Measurements from ENCODE around the gene HBA1. TPM values are rescaled to one million over a fixed set of nuclear protein-coding genes. Genes with fewer than 3 reads are reported as not detected.
"Not testable (repeated sequence)": the region's sequence is repeated elsewhere in the genome, so short reads cannot be mapped to it uniquely, and the experiment has no call there.

The HBA1 gene

DNA sequence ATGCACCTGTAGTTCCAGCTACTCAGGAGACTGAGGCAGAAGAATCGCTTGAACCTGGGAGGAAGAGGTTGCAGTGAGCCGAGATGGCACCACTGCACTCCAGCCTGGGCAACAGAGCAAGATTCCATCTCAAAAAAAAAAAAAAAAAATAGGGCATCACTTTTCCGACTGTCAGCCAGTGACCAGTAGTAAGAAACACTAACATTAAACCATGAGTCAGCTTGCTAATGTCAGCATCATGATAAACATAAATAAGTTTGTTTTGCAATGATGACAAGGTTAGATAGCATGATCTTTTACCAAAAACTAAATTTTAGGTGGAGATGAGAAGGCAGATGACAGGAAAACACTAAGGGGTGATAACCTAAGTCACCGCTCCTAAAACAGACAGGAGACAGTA, 32.9 kb downstream of the HBA1 start:
- WGBS (ENCODE audit: extremely low coverage, insufficient coverage, low lambda C conversion rate), result no CpG with 5 or more reads among the region's 4 CpGs
- not testable (repeated sequence) for H2BK15ac ChIP-seq (replicated peaks; ENCODE audit: low read depth); H3K23ac ChIP-seq (ENCODE audit: low read length); H3K4ac ChIP-seq (ENCODE audit: low read depth, low read length); H3K18ac ChIP-seq (ENCODE audit: low read length); H3K4me1 ChIP-seq (ENCODE audit: control insufficient read depth, low read depth, low read length); H2AK5ac ChIP-seq (ENCODE audit: low read length); H4K8ac ChIP-seq (ENCODE audit: low read depth, low read length); DNase-seq; H3K27me3 ChIP-seq (ENCODE audit: insufficient read depth, low read length, poor library complexity); H3K56ac ChIP-seq (ENCODE audit: low read length); H3K4me2 ChIP-seq (ENCODE audit: low read length); H3K9ac ChIP-seq (ENCODE audit: low read length); H2BK120ac ChIP-seq (ENCODE audit: low read depth, low read length); H3K27ac ChIP-seq (ENCODE audit: low read depth, low read length); H3K4me3 ChIP-seq (ENCODE audit: low read length); H4K5ac ChIP-seq (ENCODE audit: low read length); H2BK5ac ChIP-seq (ENCODE audit: low read length)
- Histone ChIP-seq H3K36me3 (ENCODE audit: control insufficient read depth, insufficient read depth, low read length) (peaks cover 18% of the 10 kb centered on the region), H3K79me2 (ENCODE audit: control insufficient read depth, insufficient read depth, low read length) (peaks cover 25% of the 10 kb centered on the region), H3K79me1 (ENCODE audit: low read length) (peaks cover 15% of the 10 kb centered on the region)

GRCh38 chr16:211631-212180, 35.2 kb downstream of the HBA1 start:
- not testable (repeated sequence) for H3K4me1 ChIP-seq (ENCODE audit: control insufficient read depth, low read depth, low read length); H2BK15ac ChIP-seq (replicated peaks; ENCODE audit: low read depth); H2AK5ac ChIP-seq (ENCODE audit: low read length); H3K56ac ChIP-seq (ENCODE audit: low read length); H3K23ac ChIP-seq (ENCODE audit: low read length); H2BK5ac ChIP-seq (ENCODE audit: low read length); H4K8ac ChIP-seq (ENCODE audit: low read depth, low read length); H4K5ac ChIP-seq (ENCODE audit: low read length); H3K27me3 ChIP-seq (ENCODE audit: insufficient read depth, low read length, poor library complexity); H3K27ac ChIP-seq (ENCODE audit: low read depth, low read length); H3K9ac ChIP-seq (ENCODE audit: low read length); H3K4ac ChIP-seq (ENCODE audit: low read depth, low read length); DNase-seq; H3K18ac ChIP-seq (ENCODE audit: low read length); H2BK120ac ChIP-seq (ENCODE audit: low read depth, low read length); H3K36me3 ChIP-seq (ENCODE audit: control insufficient read depth, insufficient read depth, low read length); H3K4me2 ChIP-seq (ENCODE audit: low read length); H3K79me1 ChIP-seq (ENCODE audit: low read length); H3K4me3 ChIP-seq (ENCODE audit: low read length)
- peaks cover 27% of the 10 kb centered on the region for H3K79me2 ChIP-seq (ENCODE audit: control insufficient read depth, insufficient read depth, low read length)
- no CpG with 5 or more reads among the region's 14 CpGs for WGBS (ENCODE audit: extremely low coverage, insufficient coverage, low lambda C conversion rate)

GRCh38 chr16:212999-213398, 36.5 kb downstream of the HBA1 start:
- no CpG with 5 or more reads among the region's 3 CpGs for WGBS (ENCODE audit: extremely low coverage, insufficient coverage, low lambda C conversion rate)
- H3K36me3 ChIP-seq (ENCODE audit: control insufficient read depth, insufficient read depth, low read length), result peaks cover 5% of the 10 kb centered on the region
- peaks cover 28% of the 10 kb centered on the region for H3K79me2 ChIP-seq (ENCODE audit: control insufficient read depth, insufficient read depth, low read length)
- H3K56ac ChIP-seq (ENCODE audit: low read length), result no peak overlapping the region
- H3K27ac ChIP-seq (ENCODE audit: low read depth, low read length), result no peak overlapping the region
- H3K9ac ChIP-seq (ENCODE audit: low read length), result no peak overlapping the region
- H2BK15ac ChIP-seq (replicated peaks; ENCODE audit: low read depth), result no peak overlapping the region
- H2BK5ac ChIP-seq (ENCODE audit: low read length), result no peak overlapping the region
- H3K23ac ChIP-seq (ENCODE audit: low read length), result no peak overlapping the region
- H4K5ac ChIP-seq (ENCODE audit: low read length), result no peak overlapping the region
- H3K79me1 ChIP-seq (ENCODE audit: low read length), result peaks cover 8% of the 10 kb centered on the region
- no peak overlapping the region for H4K8ac ChIP-seq (ENCODE audit: low read depth, low read length)
- H3K4me3 ChIP-seq (ENCODE audit: low read length), result no peak overlapping the region
- H2AK5ac ChIP-seq (ENCODE audit: low read length), result no peak overlapping the region
- DNase-seq, result no peak
- no peaks in the 10 kb centered on the region for H3K4me1 ChIP-seq (ENCODE audit: control insufficient read depth, low read depth, low read length)
- no peak overlapping the region for H3K4ac ChIP-seq (ENCODE audit: low read depth, low read length)
- H3K18ac ChIP-seq (ENCODE audit: low read length), result no peak overlapping the region
- H3K4me2 ChIP-seq (ENCODE audit: low read length), result no peak overlapping the region
- no peak overlapping the region for H2BK120ac ChIP-seq (ENCODE audit: low read depth, low read length)
- H3K27me3 ChIP-seq (ENCODE audit: insufficient read depth, low read length, poor library complexity), result no peaks in the 10 kb centered on the region

DNA sequence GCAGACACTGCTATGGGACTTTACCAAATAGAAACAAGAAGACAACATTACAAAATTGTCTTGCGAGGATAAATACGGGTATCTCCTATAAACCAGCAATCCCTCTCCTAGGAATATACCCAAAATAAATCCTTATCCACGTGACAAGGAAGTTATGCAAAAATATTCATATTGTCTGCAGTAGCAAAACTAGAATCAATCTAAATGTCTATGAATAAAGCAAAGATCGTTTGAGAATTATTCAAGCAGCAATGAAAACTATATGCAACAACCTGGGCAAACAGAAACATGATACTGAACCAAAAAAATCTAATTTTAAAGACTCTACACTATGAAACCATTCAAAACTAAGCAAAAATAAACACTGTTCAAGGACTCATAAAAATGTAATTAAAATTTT, 43.5 kb downstream of the HBA1 start:
- no CpG with 5 or more reads among the region's 4 CpGs for WGBS (ENCODE audit: extremely low coverage, insufficient coverage, low lambda C conversion rate)
- Histone ChIP-seq H3K27me3 (ENCODE audit: insufficient read depth, low read length, poor library complexity) (no peaks in the 10 kb centered on the region), H3K36me3 (ENCODE audit: control insufficient read depth, insufficient read depth, low read length) (peaks cover 7% of the 10 kb centered on the region), H3K4ac (ENCODE audit: low read depth, low read length) (no peak overlapping the region), H3K9ac (ENCODE audit: low read length) (no peak overlapping the region), H4K5ac (ENCODE audit: low read length) (no peak overlapping the region), H3K4me1 (ENCODE audit: control insufficient read depth, low read depth, low read length) (no peaks in the 10 kb centered on the region), H3K27ac (ENCODE audit: low read depth, low read length) (no peak overlapping the region), H2AK5ac (ENCODE audit: low read length) (no peak overlapping the region), H2BK120ac (ENCODE audit: low read depth, low read length) (no peak overlapping the region), H3K56ac (ENCODE audit: low read length) (no peak overlapping the region), H2BK15ac (replicated peaks; ENCODE audit: low read depth) (no peak overlapping the region), H4K8ac (ENCODE audit: low read depth, low read length) (no peak overlapping the region), H3K79me1 (ENCODE audit: low read length) (peaks cover 3% of the 10 kb centered on the region), H3K18ac (ENCODE audit: low read length) (no peak overlapping the region), H2BK5ac (ENCODE audit: low read length) (no peak overlapping the region), H3K4me2 (ENCODE audit: low read length) (no peak overlapping the region), H3K4me3 (ENCODE audit: low read length) (no peak overlapping the region), H3K79me2 (ENCODE audit: control insufficient read depth, insufficient read depth, low read length) (peaks cover 35% of the 10 kb centered on the region), H3K23ac (ENCODE audit: low read length) (no peak overlapping the region)
- no peak for DNase-seq

Small RNAs within 50 kb of the gene (small RNA-seq; reads per million reads assigned to genes)
- gene RF00019 (ENCODE audit: insufficient read depth), result not detected

Data from mesendoderm (in vitro differentiated cells).